B cell (primary cell): ENCODE data around the gene CEP170. TPM values are rescaled to one million over a fixed set of nuclear protein-coding genes. Genes with fewer than 3 reads are reported as not detected.
A peak's percentile ranks its signal among the peaks of the same experiment; 100 is the strongest.

Experiments
- ATAC-seq: fragments of 200-7000 bp; cut with Tn5 transposase; one replicate; pipeline ENCODE4 v1.10.0; 2021; ENCODE audit warnings: low read depth, mild to moderate bottlenecking, moderate number of reproducible peaks, moderate library complexity
- CTCF ChIA-PET: fragments of 350-600 bp; sonication (Branson Sonifier 250); formaldehyde crosslinking; loops from one replicate; lab custom pipeline; 2021; ENCODE audit warnings: antibody characterized with exemption, inconsistent platforms; lab: Charles Lee
- POLR2A ChIA-PET: fragments of 350-600 bp; sonication (Branson Sonifier 250); formaldehyde crosslinking; loops from one replicate; lab custom pipeline; 2021; ENCODE audit warnings: antibody characterized with exemption; lab: Charles Lee
- DNase-seq: peaks from one replicate; pipeline ENCODE4 v3.0.0; 2013
- H2AFZ ChIP-seq: 2 replicates; pipeline ENCODE4 v1.6.1; 2012; ENCODE audit warnings: mild to moderate bottlenecking, low read depth, low read length; ENCODE audit not compliant: insufficient read depth, poor library complexity, severe bottlenecking
- H3K27ac ChIP-seq, 2 donors: 1 replicate in 1 of 2; 2 replicates in 1 of 2; pipeline ENCODE4 v1.5.1; 2012 to 2013; ENCODE audit warnings: low read length in 2 of 2, mild to moderate bottlenecking in 2 of 2, moderate library complexity in 1 of 2
- H3K27me3 ChIP-seq, 4 experiments: fragments of 200-600 bp in 1 of 4; sonication (generic) in 1 of 4; replicated peaks in 1 of 4; 1 replicate in 2 of 4; 2 replicates in 2 of 4; pipeline versions ENCODE4 v1.6.1 to v1.7.0; 2013 to 2016; ENCODE audit warnings: low read length in 3 of 4, mild to moderate bottlenecking in 2 of 4, mixed read lengths in 1 of 4, moderate library complexity in 1 of 4; ENCODE audit not compliant: insufficient read depth in 4 of 4, control insufficient read depth in 3 of 4; ENCODE audit errors: control extremely low read depth in 1 of 4
- H3K36me3 ChIP-seq, 2 experiments: replicated peaks in 1 of 2; 1 replicate in 1 of 2; 2 replicates in 1 of 2; pipeline versions ENCODE4 v1.6.1 to v1.7.1; 2013; ENCODE audit warnings: low read length in 1 of 2; ENCODE audit not compliant: insufficient read depth in 2 of 2, control insufficient read depth in 1 of 2; ENCODE audit errors: control extremely low read depth in 1 of 2, extremely low read depth in 1 of 2
- H3K4me1 ChIP-seq, 2 donors: fragments of 200-600 bp in 1 of 2; sonication (generic) in 1 of 2; 1 replicate in 1 of 2; 2 replicates in 1 of 2; pipeline versions ENCODE4 v1.5.1 to v1.6.1; 2013 to 2017; ENCODE audit warnings: low read length in 2 of 2; ENCODE audit not compliant: control insufficient read depth in 2 of 2, insufficient read depth in 2 of 2
- H3K4me2 ChIP-seq: replicated peaks from 2 replicates; pipeline ENCODE3; 2012; ENCODE audit warnings: mild to moderate bottlenecking, low read depth, low read length; ENCODE audit not compliant: poor library complexity, severe bottlenecking
- H3K4me3 ChIP-seq, 5 experiments: fragments of 200-600 bp in 1 of 5; sonication (generic) in 1 of 5; 1 replicate in 3 of 5; 2 replicates in 2 of 5; pipeline versions ENCODE4 v1.5.1 to v1.7.0; 2011 to 2016; ENCODE audit warnings: low read length in 4 of 5, mild to moderate bottlenecking in 4 of 5, low read depth in 2 of 5, control low read depth in 1 of 5, moderate library complexity in 1 of 5; ENCODE audit not compliant: insufficient read depth in 1 of 5; ENCODE audit errors: control extremely low read depth in 1 of 5, extremely low read depth in 1 of 5
- H3K79me2 ChIP-seq: fragments of 200-600 bp; sonication (generic); one replicate; pipeline ENCODE4 v1.6.0; 2016; ENCODE audit warnings: low read length; ENCODE audit not compliant: control insufficient read depth, insufficient read depth
- H3K9ac ChIP-seq: fragments of 200-600 bp; sonication (generic); 2 replicates; pipeline ENCODE4 v1.6.1; 2017; ENCODE audit warnings: mild to moderate bottlenecking, low read length, moderate library complexity
- H3K9me3 ChIP-seq, 3 donors: one replicate each; pipeline versions ENCODE4 v1.6.1 to v1.7.1; 2013; ENCODE audit warnings: low read length in 2 of 3; ENCODE audit not compliant: control insufficient read depth in 2 of 3, insufficient read depth in 1 of 3; ENCODE audit errors: control extremely low read depth in 1 of 3
- H4K20me1 ChIP-seq: 2 replicates; pipeline ENCODE4 v1.6.0; 2012; ENCODE audit warnings: mild to moderate bottlenecking, low read length; ENCODE audit not compliant: insufficient read depth, control insufficient read depth, poor library complexity, severe bottlenecking
- H3K27ac Mint-ChIP-seq: one replicate; pipeline ENCODE4 v1.8.0; 2021; ENCODE audit warnings: mixed read lengths
- H3K27me3 Mint-ChIP-seq: one replicate; pipeline ENCODE4 v1.8.0; 2021; ENCODE audit warnings: mixed read lengths
- H3K4me1 Mint-ChIP-seq: one replicate; pipeline ENCODE4 v1.8.0; 2021; ENCODE audit warnings: mixed read lengths
- H3K4me3 Mint-ChIP-seq: one replicate; pipeline ENCODE4 v1.8.0; 2021; ENCODE audit warnings: mixed read lengths
- H3K9me3 Mint-ChIP-seq: one replicate; pipeline ENCODE4 v1.8.0; 2022; ENCODE audit warnings: mixed read lengths; ENCODE audit not compliant: insufficient read depth
- EZH2 ChIP-seq: IDR thresholded peaks from 2 replicates; pipeline ENCODE4 v1.6.1; 2012; ENCODE audit warnings: borderline replicate concordance, low read depth, mild to moderate bottlenecking, moderate library complexity, low read length; ENCODE audit not compliant: insufficient read depth, poor library complexity, severe bottlenecking
- WGBS: methylation state at CpG from one replicate; pipeline ENCODE4 v1.1.5; 2013; ENCODE audit warnings: missing lambda C conversion rate; ENCODE audit not compliant: insufficient coverage; 5-methylcytosine and 5-hydroxymethylcytosine counted together
- intact Hi-C: fragments of 100-400 bp; cut with micrococcal nuclease; formaldehyde crosslinking; loops from one replicate; pipeline ENCODE4 v1.10.0; 2022
- polyA plus RNA-seq: library from polyadenylated mRNA; depleted of rRNA; stranded (reverse); fragments of >200 nt; gene quantifications from 2 replicates; pipeline ENCODE4 v1.2.3, GENCODE V29; 2012
- total RNA-seq, 2 donors: library from RNA; stranded (reverse); fragments of 120-200 nt in 1 of 2; gene quantifications; 1 replicate in 1 of 2; 2 replicates in 1 of 2; pipeline versions ENCODE4 v1.2.3 to v1.2.4, GENCODE V29; 2013 to 2022
- TF ChIP-seq, protein P1 (sequence below): fragments of 200-600 bp; IDR thresholded peaks from one replicate; pipeline ENCODE4 v1.8.0; 2022; ENCODE audit warnings: antibody characterized with exemption, mild to moderate bottlenecking

The CEP170 gene
- total and polyA plus RNA-seq, 2 donors (not counting 1 experiment from before 2014, with no cell fraction given) = 27.3 to 145 TPM

- Mint-ChIP-seq H3K9me3 (no peaks in the 10 kb centered on the region), H3K27me3 (no peaks in the 10 kb centered on the region), H3K4me1 (peaks cover 71% of the 10 kb centered on the region), H3K27ac (peak overlapping the region; percentile 69), H3K4me3 (no peak overlapping the region)
- ATAC-seq = no peak
- Histone ChIP-seq H3K9ac (no peak overlapping the region), H3K79me2 (peaks cover 95% of the 10 kb centered on the region), H3K4me2 (no peak overlapping the region), H3K27ac (peak overlapping the region in 1 of 2 donors; percentile 56), H2AFZ (no peak overlapping the region), H3K27me3 (no peaks in the 10 kb centered on the region), H3K4me1 (peaks cover 35 to 45% of the 10 kb centered on the region in 2 donors), H3K4me3 (no peak overlapping the region), H3K9me3 (no peaks in the 10 kb centered on the region), H3K36me3 (no peaks in the 10 kb centered on the region), H4K20me1 (no peaks in the 10 kb centered on the region)
- DNase-seq = no peak
- TF ChIP-seq, protein P1, sequence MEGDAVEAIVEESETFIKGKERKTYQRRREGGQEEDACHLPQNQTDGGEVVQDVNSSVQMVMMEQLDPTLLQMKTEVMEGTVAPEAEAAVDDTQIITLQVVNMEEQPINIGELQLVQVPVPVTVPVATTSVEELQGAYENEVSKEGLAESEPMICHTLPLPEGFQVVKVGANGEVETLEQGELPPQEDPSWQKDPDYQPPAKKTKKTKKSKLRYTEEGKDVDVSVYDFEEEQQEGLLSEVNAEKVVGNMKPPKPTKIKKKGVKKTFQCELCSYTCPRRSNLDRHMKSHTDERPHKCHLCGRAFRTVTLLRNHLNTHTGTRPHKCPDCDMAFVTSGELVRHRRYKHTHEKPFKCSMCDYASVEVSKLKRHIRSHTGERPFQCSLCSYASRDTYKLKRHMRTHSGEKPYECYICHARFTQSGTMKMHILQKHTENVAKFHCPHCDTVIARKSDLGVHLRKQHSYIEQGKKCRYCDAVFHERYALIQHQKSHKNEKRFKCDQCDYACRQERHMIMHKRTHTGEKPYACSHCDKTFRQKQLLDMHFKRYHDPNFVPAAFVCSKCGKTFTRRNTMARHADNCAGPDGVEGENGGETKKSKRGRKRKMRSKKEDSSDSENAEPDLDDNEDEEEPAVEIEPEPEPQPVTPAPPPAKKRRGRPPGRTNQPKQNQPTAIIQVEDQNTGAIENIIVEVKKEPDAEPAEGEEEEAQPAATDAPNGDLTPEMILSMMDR = no peak
- TF ChIP-seq EZH2 = no peak
- no CpG with 5 or more reads among the region's 3 CpGs for WGBS
- CTCF ChIA-PET = no interaction called here
- POLR2A ChIA-PET = no interaction called here
- intact Hi-C loops = no loop called here
Observed at GRCh38 chr1:243249214-243249613, 5.9 kb downstream of the CEP170 start.

DNA sequence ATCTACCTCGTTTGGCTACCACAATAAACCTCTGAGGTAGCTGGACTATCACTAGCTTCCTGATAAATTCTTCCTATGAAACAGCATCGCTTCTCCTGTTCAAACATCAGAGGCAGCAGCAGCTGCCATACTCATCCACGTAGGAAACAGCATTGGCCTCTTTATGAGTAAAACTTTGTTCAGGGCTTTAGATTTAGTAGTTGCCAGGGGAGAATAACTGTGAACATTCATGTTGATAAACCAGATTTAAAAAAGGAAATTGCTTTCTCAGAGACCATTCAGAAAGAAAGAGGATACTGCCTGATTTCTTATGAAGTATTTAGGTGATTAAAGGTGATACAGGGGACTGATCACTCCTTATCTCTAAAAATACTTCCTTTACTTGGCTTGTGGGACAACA is 7.2 kb downstream of the CEP170 start:
- Mint-ChIP-seq H3K4me1 (peaks cover 68% of the 10 kb centered on the region), H3K9me3 (no peaks in the 10 kb centered on the region), H3K4me3 (peak overlapping the region; percentile 30), H3K27me3 (no peaks in the 10 kb centered on the region), H3K27ac (peak overlapping the region; percentile 69)
- Histone ChIP-seq H3K9me3 (no peaks in the 10 kb centered on the region), H3K36me3 (no peaks in the 10 kb centered on the region), H3K4me1 (peaks cover 23 to 34% of the 10 kb centered on the region in 2 donors), H3K79me2 (peaks cover 94% of the 10 kb centered on the region), H3K9ac (no peak overlapping the region), H3K4me2 (peak overlapping the region; percentile 36), H3K27me3 (no peaks in the 10 kb centered on the region), H3K27ac (peak overlapping the region in 1 of 2 donors; percentile 56), H4K20me1 (no peaks in the 10 kb centered on the region), H2AFZ (no peak overlapping the region), H3K4me3 (no peak overlapping the region)
- intact Hi-C loops = no loop called here
- TF ChIP-seq, protein P1 = no peak
- TF ChIP-seq EZH2 = no peak
- ChIA-PET POLR2A (no interaction called here), CTCF (interaction anchor here (2.6 kb wide), 1 partner anchor 37 kb away, joined by 6 read pairs; no protein-coding TSS in a partner anchor)
- no peak for DNase-seq
- peak; percentile 14 for ATAC-seq
- 51% methylated on average over 3 of the region's 3 CpGs for WGBS
